ENCODE measurements around the gene DLG3.
"Not testable (repeated sequence)": the region's sequence is repeated elsewhere in the genome, so short reads cannot be mapped to it uniquely, and the experiment has no call there.

Gene DLG3

DNA sequence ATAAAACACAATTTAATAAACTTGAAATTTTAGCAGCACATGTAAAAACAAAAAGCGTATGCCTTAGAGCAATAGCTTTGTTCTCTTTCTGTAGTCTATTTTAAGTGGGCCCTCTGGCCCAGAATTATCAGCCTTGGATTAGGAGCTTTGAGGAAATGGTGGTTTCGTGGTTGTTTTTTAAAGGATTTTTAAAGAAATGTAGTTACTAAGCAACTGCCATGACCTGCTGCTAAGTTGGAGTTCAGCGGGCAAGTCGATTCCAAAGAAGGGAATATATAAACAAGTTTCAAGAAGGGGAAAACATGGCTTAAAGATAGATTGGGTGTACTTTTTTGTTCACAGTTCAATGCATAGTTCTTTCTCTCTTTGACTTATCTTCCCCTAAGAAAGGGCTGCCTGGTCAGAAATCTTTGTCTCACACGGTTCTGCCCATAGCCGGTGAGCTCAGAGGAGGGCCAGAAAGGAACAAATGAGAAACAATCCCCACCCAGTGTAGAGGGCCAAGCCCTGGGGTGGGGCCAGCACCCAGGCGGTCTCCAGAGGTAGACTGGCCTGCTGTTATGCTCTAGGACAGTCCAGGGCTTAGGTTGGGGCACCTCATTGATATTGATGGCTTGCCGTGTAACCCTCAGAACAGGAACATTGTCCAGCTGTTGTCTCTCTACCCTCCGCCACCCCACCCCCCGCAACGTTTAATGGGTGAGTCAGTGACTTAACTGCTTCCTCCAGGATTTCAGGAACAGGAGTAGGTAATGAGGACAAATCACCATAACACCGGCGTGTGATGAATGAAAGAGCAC is 32.5 kb downstream of the DLG3 start:
- no peak for DNase-seq (ENCODE audit: low read depth in 2 of 2)

DNA sequence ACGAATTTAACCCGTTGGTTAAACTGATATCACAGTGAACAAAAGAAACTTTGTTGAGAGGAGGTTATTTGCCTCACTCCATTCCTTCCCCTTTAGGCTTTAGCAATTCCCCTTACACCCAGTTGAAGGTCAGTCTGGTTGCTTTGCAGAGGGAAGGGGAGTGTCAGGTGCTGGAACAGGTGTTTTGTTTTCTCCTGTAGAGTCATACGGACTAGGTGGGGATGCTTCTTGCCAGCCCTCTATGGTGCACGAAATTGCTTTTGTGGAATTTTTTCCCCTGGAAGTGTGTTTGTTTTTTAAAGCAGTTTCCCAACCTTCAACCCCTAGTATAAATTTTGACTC is 33.1 kb downstream of the DLG3 start:
- DNase-seq (ENCODE audit: low read depth in 2 of 2) = no peak

DNA sequence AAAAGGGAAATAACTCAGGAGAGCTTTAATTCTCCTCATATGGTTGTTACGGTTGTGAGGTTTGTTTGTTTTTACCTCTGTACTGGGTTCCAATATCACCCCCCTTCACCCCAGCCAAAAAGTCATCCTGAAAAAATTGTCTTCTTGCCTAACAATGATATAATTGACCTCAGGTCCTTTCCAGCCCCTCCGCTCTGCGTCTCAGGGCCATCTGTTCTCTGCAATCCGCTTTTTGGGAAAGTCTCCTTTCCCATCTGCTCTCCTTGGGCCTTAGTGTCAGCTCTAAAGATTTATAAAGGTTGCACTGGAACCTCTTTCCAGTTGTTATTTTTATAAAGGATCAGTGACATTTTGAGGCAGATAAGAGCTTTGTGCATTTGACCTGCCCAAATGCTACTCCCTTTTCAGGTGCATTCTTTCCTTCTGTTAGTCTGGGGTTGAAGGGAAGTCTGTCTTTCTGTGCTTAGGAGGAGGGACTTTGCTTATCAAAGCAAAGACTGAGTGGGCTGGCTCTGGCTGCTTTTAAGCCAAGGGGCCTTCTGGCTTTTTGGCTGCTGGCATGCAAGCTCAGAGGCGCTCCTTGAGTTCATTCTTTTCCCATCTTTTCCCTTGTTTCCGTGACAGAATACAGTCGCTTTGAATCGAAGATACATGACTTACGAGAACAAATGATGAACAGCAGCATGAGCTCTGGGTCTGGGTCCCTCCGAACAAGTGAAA is 34.1 kb downstream of the DLG3 start:
- no peak for DNase-seq (ENCODE audit: low read depth in 2 of 2)

DNA sequence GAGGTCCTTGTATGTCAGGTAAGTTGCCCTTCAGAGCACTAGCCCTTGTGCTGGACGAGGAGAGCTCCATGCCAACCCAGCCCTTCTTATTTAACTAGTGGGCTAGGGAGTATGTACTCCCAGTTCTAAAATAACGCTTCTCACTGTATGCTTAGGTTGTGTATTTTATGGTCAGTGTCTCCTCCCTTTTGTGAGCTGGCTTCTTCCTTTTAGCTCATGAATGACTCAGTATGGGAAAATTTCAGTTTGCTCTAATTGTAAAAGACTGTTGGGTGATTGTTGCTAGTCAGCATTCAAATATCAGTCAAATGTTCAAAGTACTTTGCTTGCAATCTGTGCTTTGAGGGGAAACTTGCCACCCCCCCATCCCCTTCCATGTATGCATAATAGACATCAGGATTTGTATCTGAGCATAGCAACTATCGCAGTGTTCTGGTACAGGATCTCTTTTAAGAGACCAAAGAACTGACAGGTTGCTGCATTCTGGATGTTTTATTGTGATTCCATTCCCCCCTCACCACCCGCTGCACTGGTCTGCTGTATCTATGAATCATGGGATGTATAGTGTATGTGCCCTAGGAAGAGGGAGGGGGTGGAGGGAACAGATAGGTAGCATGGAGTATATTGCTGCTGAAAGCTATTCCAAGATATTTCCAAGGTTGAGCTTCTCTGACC is 34.7 kb downstream of the DLG3 start:
- no peak for DNase-seq (ENCODE audit: low read depth in 2 of 2)

DNA sequence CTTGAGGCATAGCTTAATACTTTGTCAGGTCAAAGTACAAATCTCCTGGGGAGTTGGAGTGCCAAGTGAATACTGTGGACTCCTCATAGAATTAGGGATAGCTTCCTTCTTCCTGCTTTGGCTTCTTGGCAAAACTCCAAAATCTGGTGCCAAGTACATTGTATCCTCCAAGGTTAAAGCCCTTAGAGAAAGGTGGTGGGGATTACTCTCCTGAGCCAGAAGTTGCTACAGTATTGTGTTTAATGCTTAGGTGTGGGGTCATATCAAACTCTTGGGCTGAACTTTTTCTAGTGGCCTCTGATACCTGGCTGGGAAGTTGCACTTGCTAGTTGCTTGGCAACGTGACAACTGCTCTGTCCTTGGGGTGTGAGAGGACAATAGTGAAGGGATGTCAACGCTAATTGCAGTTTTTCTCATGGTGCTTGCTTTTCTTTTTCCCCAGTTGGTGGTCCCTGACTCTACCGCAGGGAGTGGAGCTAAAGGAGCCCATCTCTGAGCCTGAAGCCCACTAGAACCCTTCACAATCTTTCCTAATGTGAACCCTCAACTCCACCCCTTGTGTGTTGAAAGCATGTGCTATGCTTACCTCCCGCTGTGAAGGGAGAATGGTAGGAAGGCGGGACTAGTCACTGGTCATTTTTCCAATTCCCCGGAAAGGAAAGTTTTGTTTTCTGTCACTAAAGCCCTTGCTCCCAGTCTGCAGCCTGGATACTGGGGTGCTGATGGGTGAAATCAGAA is 35.5 kb downstream of the DLG3 start:
- no peak for DNase-seq (ENCODE audit: low read depth in 2 of 2)

DNA sequence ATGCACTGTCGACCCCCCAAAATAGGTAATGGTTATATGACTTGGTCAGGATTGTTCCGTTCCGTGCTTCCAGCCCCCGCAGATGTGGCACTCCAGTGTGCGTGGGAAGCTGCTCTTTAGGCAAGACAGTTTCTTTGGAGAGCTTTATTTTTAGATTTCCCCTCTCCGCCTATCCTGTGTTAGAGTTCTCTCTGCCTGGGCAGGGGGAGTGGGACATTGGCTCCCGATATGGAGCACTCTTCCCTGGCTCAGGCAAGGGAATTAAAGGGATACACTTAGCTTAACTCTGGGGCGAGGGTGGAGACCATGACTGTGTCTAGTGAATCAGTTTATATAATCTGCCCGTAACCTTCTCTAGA is 36.0 kb downstream of the DLG3 start:
- no peak for DNase-seq (ENCODE audit: low read depth in 2 of 2)

DNA sequence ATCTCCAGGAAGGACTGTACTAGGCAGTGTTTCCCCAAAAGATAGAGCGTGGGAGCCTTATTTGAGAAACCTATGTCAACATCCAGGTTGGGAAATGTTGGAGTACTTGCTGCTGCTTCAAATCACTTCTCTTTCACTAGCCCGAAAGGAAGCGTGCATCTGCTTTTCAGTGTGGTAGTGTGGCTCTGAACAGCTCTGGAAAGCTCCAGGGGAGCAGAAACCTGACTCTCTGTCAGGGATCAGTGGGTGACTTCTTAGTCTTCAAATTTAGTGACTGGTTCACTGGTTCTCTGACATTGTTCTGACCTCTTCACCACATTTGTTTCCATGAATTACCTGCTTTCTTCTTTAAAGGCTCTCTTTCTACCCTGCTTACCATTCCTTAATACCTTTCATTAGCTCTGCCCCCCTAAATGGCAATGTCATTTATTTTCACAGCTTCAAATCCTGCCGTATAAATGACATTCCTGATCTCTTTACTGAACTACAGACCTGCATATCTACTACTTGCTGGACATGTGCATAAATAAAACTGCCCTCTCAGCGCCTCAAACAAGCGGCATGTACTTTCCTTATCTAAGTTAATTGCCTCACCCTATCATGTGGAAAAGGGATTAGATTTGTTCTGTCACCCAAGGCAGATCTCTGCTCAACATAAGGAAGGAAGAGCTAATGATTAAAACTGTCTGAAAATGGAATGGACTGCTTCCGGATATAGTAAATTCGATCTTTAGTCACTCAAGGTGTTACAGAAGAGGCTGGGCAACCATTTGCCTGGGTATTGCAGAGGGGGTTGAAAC is 37.0 kb downstream of the DLG3 start:
- no peak for DNase-seq (ENCODE audit: low read depth in 2 of 2)

DNA sequence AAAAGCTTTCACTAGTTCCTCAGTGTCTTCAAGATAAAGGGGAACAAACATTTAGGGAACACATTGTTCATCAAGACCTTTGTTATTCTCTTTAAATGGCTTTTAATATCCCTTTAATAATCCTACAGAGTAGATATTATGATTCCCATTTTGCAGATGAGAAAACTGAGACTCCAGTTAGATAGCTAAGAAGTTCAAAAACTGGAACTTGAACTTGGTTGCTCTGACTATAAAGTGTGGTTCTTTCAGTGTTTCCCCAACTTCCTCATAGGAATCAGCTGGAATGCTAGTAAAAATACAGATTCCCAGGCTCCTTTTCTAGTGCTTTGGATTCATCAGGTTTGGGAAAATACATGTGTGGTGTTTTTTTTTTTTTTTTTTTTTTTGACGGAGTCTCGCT is 37.7 kb downstream of the DLG3 start:
- no peak for DNase-seq (ENCODE audit: low read depth in 2 of 2)

DNA sequence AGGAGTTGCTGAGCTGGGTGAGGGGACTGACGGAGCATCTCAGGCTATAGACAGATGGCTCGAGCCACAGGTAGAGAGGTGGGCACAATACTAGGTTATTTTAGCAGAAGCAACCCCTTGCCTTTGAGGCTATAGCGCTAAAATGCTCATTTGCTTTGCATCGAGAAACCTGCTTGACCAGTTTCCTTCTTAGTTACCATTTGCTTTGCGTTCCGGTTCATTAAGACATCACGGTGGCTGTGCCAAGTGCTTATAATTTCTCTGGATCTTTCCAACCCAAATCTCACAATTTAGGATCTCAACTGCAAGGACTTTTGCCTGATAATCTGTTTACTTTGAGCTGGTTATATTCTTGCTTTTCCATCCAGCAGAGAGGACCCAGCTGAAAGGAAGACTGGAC is 40.8 kb downstream of the DLG3 start:
- DNase-seq (ENCODE audit: low read depth in 2 of 2) = no peak

DNA sequence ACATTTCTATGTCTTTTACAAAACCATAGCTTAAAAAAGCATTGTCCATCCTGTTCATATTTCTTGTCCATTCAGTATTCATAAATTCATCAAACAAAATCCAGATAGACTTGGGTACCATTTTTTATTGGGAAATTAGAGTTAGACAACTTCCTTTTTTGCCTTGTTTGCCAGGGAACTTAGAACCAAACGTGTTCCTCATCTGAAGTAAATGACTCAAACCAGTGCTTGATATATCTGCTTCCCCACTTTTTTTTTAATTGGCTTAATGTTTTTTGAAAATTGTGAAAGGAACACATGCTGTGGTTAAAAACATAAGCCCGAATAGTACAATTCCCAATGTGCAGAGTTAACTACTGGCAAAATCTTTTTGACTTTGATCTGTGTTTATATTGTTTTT is 44.2 kb downstream of the DLG3 start:
- no peak for DNase-seq (ENCODE audit: low read depth in 2 of 2)

DNA sequence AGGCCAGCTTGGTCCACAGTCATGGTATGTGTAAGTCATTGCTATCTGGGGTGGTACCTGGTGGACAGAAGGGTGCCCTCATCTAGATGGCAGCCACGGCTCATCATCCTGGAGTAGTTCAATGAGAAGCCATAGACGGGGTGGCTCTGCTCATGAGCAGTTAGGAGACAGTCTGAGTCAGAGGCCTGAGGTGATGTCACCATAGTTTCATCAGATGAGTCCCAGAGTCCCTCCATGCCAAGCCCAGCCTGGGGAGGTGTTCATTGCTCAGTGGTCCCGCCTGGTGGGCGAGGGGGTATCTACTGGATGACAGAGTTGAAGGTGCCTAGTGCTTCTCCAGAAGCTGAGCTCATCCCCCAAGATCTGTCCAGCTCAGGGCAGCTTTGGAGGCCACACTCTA is 49.8 kb downstream of the DLG3 start:
- DNase-seq (ENCODE audit: low read depth in 2 of 2) = no peak

DNA sequence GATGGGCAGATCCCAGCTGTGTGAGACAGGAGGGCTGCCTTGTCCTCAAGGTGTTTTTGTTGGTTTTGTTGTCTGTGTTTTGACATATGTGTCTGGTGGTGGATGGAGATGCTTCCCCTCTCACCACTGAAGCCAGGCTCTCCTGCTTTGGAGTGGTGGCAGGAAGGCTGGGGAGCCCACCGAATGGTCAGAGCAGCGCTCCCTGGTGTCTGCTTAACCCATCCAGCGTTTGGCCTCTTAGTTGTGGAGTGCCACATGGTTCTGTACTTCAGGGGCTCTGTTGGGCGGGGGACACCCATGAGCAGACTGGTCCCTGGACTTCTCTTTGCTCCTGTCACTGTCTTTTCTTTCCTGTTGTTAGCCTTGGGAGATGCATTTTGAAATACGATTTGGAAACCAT is 51.9 kb downstream of the DLG3 start:
- DNase-seq (ENCODE audit: low read depth in 2 of 2) = no peak

DNA sequence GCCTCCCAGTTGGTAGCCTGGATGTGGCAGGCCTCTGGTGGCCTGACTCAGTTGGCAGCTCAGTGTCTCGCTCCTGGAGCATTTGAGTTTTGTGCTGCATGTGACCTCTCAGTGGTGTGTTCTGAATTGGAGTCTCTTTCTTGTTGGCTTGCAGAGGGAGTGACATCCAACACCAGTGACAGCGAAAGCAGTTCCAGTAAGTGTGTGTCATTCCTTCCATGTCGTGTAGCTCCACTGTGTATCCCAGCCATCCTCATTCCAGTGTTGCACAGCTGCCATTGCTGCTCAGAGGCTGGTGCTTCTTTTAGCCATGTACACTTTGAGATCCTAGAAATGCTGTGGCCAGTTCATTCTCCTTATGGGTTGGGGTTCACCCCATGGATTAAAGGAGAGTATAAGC is 52.4 kb downstream of the DLG3 start:
- DNase-seq (ENCODE audit: low read depth in 2 of 2) = no peak

DNA sequence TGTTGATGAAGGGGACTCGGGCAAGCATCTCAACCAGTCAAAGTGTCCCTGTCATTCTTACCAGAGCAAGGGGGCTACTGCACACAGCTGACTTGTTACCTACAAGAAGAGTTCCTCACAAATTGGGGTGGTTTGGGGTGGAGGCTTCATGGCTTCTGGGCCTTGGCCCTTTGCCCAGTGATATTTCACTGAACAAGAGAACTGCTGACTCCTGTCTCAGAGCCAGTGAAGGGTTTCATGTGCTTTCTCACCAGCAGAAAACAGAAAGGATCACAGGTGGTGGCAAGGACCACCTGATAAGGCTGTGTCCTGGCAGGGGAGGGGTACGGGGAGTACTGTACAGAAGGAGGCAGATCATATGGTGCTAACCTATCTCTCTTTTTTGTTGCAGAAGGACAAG is 53.5 kb downstream of the DLG3 start:
- no peak for DNase-seq (ENCODE audit: low read depth in 2 of 2)

DNA sequence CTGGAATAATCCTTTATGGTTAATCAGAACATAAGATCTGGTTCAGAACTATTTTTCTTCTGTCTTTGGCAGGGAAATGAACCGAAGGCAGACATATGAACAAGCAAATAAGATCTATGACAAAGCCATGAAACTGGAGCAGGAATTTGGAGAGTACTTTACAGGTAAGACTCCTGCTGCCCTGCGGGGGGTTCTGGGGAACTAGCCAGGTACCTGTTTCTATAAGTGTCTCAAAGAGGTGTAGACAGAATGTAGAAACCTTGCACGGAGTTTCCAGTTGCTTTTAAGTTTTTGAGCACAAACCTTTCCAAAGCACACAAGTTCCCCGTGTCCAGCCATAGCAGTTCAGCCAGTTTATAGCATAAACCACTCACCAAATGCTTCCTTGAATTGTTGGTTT is 56.2 kb downstream of the DLG3 start:
- no peak for DNase-seq (ENCODE audit: low read depth in 2 of 2)

DNA sequence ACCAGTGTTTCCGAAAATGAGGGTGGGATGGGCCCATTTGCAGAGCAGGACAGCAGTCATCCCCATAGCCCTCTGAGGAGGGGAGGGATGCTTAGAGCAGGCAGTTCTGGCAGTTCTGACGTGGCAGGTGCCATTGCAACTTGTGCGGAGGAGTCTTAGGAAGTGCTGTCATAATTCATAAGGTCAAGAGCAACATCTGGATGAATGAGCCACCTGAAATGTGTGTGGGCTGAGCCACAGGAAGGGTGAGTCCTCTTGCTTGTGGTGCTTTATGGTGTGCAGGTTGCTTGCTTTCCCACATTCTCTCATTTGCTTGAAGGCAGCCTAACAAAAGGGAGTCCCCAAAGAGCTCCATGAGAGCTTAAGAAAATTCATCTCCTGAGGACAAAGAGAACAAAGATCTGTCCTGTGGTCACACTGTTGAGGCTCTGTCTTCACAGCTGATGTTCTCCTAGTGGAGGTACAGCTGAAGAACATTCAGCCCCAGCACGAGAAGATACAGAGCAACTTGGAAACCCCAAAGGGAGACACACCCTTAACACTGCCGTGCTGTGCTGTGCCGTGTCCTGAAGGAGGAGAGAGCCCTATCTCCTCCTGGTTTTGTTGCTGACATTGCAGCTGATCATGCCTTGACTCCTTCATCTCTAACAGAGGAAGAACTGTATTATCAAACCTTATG is 60.3 kb downstream of the DLG3 start:
- no peak for DNase-seq (ENCODE audit: low read depth in 2 of 2)

DNA sequence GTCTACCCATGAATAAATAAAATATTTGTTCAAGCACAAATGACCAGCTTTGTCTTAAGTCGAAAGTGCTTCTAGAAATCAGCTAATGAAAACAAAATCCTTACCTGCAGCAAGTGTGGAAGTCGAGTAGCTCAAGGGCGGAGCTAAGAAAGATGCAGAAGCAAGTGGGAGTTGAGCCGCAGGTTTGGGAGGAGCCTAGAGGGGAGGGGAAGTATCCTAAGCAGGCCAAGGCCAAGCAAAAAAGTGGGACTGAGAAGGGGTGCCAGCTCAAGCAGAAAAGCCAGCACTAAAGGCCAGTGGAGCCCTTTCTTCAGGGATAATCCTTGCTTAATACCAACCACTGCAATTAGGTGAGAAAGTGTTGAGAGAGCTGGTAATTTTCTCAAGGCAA is 60.8 kb downstream of the DLG3 start:
- no peak for DNase-seq (ENCODE audit: low read depth in 2 of 2)

DNA sequence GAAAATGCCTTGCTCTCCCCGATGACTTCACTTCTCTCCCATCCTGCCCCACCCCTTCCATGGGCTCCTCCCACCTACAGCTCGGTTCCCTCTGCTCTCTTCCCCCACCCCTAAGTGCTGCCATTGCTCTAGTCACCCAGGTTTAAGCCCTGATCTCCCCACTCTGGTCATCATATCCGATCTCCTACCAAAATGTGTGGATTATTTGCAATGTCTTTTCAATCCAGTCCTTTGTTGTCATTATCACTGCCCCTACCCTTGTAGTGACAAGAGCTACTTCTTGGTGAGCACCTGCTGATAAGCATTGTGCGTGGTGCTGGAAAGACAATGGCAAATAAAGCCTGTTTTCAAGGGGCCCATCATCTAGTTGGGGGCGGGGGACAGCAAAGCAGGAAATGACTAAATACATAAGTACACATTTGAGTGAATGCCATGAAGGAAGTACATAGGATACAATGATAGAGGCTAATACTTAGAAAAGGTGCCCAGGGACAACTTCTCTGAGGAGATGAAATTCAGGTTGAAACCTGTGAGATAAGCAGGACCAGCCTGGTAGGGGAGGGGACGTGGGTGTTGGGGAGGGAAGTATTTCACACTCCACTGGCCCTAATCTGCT is 63.8 kb downstream of the DLG3 start:
- no peak for DNase-seq (ENCODE audit: low read depth in 2 of 2)

DNA sequence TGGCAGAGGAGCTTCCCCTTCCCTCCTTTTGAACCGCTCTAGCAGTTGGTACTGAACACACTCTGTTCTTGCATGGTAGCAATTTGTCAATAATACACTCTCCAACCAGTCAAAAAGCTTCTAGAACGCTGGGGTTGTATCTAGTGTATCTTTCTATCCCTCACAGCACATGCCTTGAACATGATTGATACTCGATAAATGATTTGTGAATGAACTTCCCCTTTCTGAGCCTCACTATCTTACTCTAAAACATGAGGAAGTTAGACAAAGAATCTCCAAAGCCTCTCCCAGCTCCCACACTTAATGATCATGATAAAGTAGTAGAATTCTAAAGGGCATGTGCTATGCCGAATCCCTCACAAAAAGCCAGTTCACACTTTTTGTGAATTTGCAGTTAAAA is 64.4 kb downstream of the DLG3 start:
- DNase-seq (ENCODE audit: low read depth in 2 of 2) = no peak

DNA sequence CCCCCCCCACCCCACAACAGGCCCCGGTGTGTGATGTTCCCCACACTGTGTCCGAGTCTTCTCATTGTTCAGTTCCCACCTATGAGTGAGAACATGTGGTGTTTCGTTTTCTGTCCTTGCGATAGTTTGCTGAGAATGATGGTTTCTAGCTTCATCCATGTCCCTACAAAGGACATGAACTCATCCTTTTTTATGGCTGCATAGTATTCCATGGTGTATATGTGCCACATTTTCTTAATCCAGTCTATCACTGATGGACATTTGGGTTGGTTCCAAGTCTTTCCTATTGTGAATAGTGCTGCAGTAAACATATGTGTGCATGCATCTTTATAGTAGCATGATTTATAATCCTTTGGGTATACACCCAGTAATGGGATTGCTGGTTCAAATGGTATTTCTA is 70.6 kb downstream of the DLG3 start:
- DNase-seq (ENCODE audit: low read depth in 2 of 2) = not testable (repeated sequence)

DNA sequence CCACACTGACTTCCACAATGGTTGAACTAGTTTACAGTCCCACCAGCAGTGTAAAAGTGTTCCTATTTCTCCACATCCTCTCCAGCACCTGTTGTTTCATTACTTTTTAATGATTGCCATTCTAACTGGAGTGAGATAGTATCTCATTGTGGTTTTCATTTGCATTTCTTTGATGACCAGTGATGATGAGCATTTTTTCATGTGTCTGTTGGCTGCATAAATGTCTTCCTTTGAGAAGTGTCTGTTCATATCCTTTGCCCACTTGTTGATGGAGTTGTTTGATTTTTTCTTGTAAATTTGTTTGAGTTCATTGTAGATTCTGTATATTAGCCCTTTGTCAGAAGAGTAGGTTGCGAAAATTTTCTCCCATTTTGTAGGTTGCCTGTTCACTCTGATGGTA is 71.1 kb downstream of the DLG3 start:
- DNase-seq (ENCODE audit: low read depth in 2 of 2) = not testable (repeated sequence)

Measured in stimulated activated CD8-positive, alpha-beta memory T cell treated with anti-CD3 and anti-CD28 coated beads, Interleukin-7, amount 100 ng/mL, for 4 hours (primary cell).